Adipocyte (in vitro differentiated cells): ENCODE data around the gene RBP7.

ENCODE experiments used
- DNase-seq: peaks from one replicate; pipeline ENCODE4 v3.0.0-alpha.2; 2015; ENCODE audit warnings: low read depth
- H3K27me3 ChIP-seq: replicated peaks from 2 replicates; pipeline ENCODE4 v1.7.0; 2013; ENCODE audit warnings: mild to moderate bottlenecking, low read length, moderate library complexity; ENCODE audit not compliant: control insufficient read depth, insufficient read depth
- H3K36me3 ChIP-seq: 2 replicates; pipeline ENCODE4 v1.7.0; 2013; ENCODE audit warnings: low read length, mild to moderate bottlenecking, moderate library complexity; ENCODE audit not compliant: control insufficient read depth, insufficient read depth, severe bottlenecking
- H3K4me1 ChIP-seq: 2 replicates; pipeline ENCODE4 v1.7.0; 2013; ENCODE audit warnings: mild to moderate bottlenecking, low read length, moderate library complexity; ENCODE audit not compliant: control insufficient read depth, insufficient read depth
- H3K4me3 ChIP-seq: 2 replicates; pipeline ENCODE4 v1.7.0; 2013; ENCODE audit warnings: mild to moderate bottlenecking, low read length, moderate library complexity
- H3K9ac ChIP-seq: 2 replicates; pipeline ENCODE4 v1.7.0; 2013; ENCODE audit warnings: mild to moderate bottlenecking, low read length, moderate library complexity
- H3K9me3 ChIP-seq: 2 replicates; pipeline ENCODE4 v1.7.0; 2013; ENCODE audit warnings: mild to moderate bottlenecking, low read length, moderate library complexity; ENCODE audit not compliant: control insufficient read depth

The RBP7 gene

DNA sequence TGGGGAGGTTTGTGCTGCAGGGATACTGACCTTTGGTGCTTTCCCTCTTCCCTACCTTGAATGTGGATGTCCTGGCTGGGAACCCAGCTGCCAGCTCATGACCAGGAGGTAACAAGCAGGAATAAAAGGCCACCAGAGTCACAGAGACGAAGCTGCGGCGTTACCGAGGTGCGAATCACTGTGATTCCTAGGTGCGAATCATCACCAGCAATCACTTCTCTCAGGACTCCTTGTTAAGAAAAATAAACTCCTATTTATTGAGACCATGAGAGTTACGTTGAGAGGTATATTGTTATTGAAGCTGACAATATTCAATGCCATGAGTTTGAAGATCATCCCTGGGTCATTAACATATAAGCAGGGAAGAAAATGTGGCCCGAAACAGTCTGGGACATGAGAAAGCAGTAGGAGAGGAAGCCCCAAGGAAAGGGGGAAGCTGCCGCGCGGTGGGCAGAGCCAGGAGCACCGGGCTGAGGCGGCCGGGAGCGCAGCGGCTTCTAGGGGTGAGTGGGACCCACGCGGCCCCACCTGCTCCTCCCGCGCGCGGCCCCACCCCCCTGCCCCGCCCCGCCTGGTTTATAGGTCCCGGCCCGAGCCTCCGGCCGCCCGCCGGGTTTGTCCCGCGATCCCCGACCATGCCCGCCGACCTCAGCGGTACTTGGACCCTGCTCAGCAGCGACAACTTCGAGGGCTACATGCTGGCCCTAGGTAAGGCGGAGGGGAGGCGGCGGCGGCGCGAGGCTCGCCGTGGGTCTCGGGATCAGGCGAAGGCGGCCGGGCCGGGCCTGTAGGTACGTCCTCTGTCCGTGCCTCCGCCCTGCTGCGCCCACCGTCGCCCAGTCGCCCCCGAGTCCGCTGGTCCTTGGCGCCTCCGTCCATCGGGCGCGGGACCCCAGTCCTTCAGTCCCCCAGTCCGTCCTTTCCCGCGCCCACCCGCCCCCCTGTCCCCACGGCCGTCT, at the start of gene RBP7:
RBP7 (plus strand) TSS at position 605 of the 959 bp plus-strand sequence; CDS start at position 636, 31 bp downstream.
- H3K9me3 ChIP-seq, result peaks cover 5% of the 10 kb centered on the region
- no peaks in the 10 kb centered on the region for H3K4me1 ChIP-seq
- H3K9ac ChIP-seq, result no peak within 1 kb of the TSS
- peak; percentile 22 for DNase-seq
- peaks cover 17% of the 10 kb centered on the region for H3K27me3 ChIP-seq
- peak within 1 kb of the TSS; percentile 59 for H3K4me3 ChIP-seq
- no peaks in the 10 kb centered on the region for H3K36me3 ChIP-seq

DNA sequence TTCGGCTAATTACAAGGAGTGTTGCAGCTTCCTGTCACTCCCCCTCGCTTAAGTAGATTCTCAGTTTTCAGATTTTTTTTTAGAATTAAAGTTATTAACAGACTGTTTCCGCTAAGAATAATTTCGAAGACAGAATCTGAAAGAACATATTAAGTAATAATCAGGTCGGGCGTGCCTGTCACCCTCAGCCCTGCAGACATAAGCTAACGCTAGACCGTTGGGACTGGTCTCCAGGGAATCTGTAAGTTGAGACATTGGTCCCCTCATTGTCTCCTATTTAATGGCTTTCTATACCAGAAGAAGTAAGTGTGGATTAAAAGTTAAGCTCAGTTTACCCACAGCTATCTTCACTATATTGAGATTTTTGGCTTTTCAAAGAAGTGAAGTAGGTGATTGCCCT, 39.3 kb upstream of the RBP7 start:
- no peaks in the 10 kb centered on the region for H3K4me1 ChIP-seq
- H3K9me3 ChIP-seq, result no peaks in the 10 kb centered on the region
- H3K4me3 ChIP-seq, result no peak overlapping the region
- no peak for DNase-seq
- no peaks in the 10 kb centered on the region for H3K27me3 ChIP-seq
- H3K9ac ChIP-seq, result no peak overlapping the region
- no peaks in the 10 kb centered on the region for H3K36me3 ChIP-seq

DNA sequence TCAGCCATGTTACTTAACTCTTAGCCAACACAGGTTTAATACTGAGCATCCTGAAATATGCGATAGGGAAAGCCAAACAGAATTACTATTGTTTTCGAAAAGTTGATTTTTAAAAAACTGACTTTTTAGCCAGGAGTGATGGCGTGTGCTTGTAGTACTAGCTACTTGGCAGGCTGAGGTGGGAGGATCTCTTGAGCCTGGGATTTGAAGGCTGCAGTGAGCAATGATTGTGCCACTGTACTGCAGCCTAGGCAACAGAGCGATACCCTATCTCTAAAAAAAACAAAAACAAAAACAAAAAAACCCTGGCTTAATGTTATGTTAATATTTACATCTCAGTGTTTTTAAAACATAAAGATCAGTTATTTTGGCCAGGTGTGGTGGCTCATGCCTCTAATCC, 37.0 kb upstream of the RBP7 start:
- no peak for DNase-seq
- Histone ChIP-seq H3K27me3 (no peaks in the 10 kb centered on the region), H3K36me3 (no peaks in the 10 kb centered on the region), H3K4me3 (no peak overlapping the region), H3K9ac (no peak overlapping the region), H3K9me3 (no peaks in the 10 kb centered on the region), H3K4me1 (no peaks in the 10 kb centered on the region)

DNA sequence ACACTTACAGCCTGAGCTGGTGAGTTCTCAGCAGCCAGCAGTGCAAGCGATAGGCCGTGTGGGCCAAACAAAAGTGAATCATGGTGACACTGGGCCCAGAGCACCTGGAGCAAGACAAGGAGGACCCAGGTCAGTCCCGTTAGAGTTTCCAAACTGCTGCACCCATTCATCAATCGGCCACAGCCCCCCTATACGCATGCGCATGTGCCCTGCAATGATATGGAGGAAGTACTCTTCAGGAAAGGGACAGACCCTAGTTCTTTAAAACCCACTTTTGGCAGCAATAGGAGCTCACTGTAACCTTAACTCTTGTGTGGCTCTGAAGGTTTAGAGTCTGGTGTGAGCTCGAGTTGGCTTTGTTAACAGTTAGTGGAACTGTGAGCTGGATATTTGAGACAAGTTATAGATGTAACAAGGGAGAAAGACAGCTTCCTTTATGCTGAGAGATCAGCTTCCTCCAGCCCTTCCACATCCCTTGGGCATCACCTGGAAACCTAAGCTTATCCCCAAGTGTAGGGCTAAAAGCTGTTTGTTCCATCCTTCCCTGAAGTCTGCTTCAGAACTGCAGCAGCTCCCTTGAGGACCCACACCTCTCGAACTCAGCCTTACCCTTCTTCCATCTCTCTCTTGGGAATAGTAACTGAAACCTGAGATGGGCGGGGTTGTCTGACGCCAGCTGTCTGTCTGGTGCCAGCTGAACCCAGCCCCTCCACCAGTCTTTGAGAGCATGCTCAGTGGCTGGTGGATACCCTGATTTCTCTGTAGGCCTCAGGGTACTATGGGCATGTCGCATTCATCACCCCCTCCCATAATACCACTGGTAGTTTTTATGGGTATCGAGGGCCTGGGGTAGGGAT, 36.1 kb upstream of the RBP7 start:
- DNase-seq, result peak; percentile 9

DNA sequence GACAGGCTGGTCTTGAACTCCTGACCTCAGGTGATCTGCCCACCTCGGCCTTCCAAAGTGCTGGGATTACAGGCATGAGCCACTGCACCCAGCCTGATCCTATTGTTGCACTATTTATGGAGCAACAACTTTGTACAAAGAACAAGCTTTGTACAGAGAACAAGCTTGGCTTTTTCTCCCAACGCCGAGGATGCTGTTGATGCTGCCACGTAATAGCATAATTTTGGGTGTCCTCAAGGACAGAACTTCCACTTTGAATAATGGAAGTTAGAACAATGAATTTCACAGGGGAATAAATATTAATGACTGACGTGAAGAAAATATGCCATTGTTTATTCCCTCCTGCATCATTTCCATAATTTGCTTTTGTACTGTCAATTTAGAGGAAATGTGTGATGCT, 12.8 kb upstream of the RBP7 start:
- Histone ChIP-seq H3K36me3 (peaks cover 28% of the 10 kb centered on the region), H3K9ac (no peak overlapping the region), H3K4me3 (no peak overlapping the region), H3K9me3 (no peaks in the 10 kb centered on the region), H3K4me1 (no peaks in the 10 kb centered on the region), H3K27me3 (no peaks in the 10 kb centered on the region)
- no peak for DNase-seq

More for the DNA sequence above, 36.1 kb upstream of the RBP7 start:
- no peaks in the 10 kb centered on the region for H3K27me3 ChIP-seq
- H3K4me3 ChIP-seq, result no peak overlapping the region
- no peak overlapping the region for H3K9ac ChIP-seq
- H3K36me3 ChIP-seq, result no peaks in the 10 kb centered on the region
- H3K9me3 ChIP-seq, result no peaks in the 10 kb centered on the region
- H3K4me1 ChIP-seq, result no peaks in the 10 kb centered on the region

DNA sequence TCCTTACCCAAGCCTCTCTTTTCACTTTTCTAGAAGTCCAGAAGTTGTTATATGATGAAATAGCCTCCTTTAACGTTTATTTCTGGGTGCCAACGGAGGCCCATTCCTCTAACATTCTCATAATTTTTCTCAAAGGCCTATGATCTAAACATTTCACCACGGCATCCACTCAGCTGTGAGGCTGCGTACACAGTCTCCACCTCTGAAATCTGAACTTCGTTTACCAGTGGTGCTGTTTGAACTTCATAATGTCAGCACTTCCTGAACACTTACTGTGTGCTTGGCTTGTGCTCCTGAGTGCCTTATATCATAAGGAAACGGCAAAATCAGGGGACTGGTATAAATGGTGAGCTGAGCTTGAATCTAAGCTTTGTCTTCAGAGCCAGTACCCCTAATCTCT, 12.0 kb upstream of the RBP7 start:
- DNase-seq, result peak; percentile 47
- no peak overlapping the region for H3K4me3 ChIP-seq
- H3K27me3 ChIP-seq, result no peaks in the 10 kb centered on the region
- no peaks in the 10 kb centered on the region for H3K9me3 ChIP-seq
- no peak overlapping the region for H3K9ac ChIP-seq
- H3K4me1 ChIP-seq, result no peaks in the 10 kb centered on the region
- peaks cover 28% of the 10 kb centered on the region for H3K36me3 ChIP-seq

DNA sequence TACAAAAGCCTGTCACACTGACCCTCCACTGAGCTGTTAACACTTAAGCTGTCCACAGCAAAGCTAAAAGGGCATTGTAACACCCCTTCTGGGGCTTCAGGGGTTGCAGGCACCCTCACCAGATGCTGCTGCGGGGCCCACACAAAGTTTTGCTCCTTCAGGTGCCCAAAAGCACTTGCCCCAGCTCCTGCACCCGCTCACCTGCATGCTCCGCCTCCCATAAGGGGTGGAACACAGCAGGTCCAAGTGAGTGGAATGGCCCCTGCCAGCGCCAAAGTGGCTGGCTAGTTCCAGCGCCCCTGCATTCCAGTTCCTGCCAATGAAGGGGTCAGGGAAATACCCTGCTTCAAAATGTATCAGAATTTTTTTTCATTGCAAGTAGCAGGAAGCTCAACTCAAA, 7.3 kb upstream of the RBP7 start:
- no peaks in the 10 kb centered on the region for H3K9me3 ChIP-seq
- H3K4me3 ChIP-seq, result no peak overlapping the region
- H3K9ac ChIP-seq, result no peak overlapping the region
- peaks cover 14% of the 10 kb centered on the region for H3K4me1 ChIP-seq
- H3K27me3 ChIP-seq, result no peaks in the 10 kb centered on the region
- DNase-seq, result no peak
- H3K36me3 ChIP-seq, result no peaks in the 10 kb centered on the region

DNA sequence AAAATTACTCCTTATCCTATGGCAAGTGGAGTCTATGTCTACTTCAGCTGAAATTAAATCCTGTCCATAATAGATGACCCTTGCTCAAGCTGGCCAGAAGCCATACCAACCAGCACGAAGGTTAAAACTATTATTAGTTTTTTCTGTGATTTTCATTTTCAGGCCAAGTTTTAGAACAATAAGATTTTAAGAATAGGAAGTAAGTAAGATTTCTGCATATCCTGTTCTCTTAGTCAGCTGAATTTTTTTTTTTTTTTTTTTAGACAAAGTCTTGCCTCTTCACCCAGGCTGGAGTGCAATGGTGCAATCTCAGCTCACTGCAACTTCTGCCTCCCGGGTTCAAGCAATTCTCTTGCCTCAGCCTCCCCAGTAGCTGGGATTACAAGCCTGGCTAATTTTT, 6.1 kb upstream of the RBP7 start:
- no peak for DNase-seq
- Histone ChIP-seq H3K36me3 (no peaks in the 10 kb centered on the region), H3K9ac (no peak overlapping the region), H3K4me3 (no peak overlapping the region), H3K27me3 (no peaks in the 10 kb centered on the region), H3K4me1 (peaks cover 14% of the 10 kb centered on the region), H3K9me3 (no peaks in the 10 kb centered on the region)

DNA sequence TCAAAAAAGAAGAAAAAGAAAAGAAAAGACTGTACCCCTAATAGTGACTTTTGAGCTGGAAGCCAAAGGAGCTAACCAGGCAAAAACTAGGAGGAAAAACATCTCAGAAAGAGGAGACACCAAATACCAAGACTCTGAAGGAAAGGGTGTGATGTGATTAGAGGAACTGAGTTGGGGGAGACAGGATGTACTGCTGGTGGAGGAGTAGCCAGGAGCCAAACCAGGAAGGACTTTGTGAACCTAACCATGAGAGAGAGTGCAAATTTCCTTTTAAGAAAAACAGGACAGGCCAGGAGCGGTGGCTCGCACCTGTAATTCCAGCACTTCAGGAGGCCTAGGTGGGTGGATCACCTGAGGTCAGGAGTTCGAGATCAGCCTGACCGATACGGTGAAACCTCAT, 4.1 kb upstream of the RBP7 start:
- no peaks in the 10 kb centered on the region for H3K9me3 ChIP-seq
- DNase-seq, result no peak
- H3K9ac ChIP-seq, result no peak overlapping the region
- no peak overlapping the region for H3K4me3 ChIP-seq
- no peaks in the 10 kb centered on the region for H3K36me3 ChIP-seq
- H3K4me1 ChIP-seq, result peaks cover 14% of the 10 kb centered on the region
- peaks cover 9% of the 10 kb centered on the region for H3K27me3 ChIP-seq

DNA sequence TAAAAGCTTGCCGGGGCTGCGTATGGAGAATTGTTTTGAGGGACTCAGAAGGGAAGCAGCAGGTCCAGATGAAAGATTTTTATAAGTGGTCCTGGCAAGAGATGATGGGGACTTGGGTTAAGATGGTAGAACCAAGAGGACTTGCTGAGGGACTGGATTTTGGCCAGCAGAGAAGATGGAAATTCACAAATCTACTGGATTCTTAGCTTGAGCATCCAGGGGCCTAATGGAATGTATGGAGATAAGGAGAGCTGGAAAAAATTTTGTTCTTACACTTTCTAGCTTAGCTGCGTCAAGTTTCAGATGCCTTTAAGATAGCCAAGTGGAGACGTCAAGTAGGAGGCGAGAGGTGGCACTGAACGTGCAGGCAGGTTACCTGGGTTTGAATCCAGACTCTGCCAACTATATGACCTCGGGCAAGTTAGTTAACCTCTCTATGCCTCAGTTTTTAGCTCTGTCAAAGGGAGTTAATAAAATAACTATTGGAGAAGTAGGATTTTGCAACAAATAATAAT, 3.4 kb upstream of the RBP7 start:
- Histone ChIP-seq H3K4me3 (no peak overlapping the region), H3K9ac (no peak overlapping the region), H3K36me3 (no peaks in the 10 kb centered on the region), H3K4me1 (peaks cover 14% of the 10 kb centered on the region), H3K27me3 (peaks cover 13% of the 10 kb centered on the region), H3K9me3 (peaks cover 1% of the 10 kb centered on the region)
- DNase-seq, result no peak

DNA sequence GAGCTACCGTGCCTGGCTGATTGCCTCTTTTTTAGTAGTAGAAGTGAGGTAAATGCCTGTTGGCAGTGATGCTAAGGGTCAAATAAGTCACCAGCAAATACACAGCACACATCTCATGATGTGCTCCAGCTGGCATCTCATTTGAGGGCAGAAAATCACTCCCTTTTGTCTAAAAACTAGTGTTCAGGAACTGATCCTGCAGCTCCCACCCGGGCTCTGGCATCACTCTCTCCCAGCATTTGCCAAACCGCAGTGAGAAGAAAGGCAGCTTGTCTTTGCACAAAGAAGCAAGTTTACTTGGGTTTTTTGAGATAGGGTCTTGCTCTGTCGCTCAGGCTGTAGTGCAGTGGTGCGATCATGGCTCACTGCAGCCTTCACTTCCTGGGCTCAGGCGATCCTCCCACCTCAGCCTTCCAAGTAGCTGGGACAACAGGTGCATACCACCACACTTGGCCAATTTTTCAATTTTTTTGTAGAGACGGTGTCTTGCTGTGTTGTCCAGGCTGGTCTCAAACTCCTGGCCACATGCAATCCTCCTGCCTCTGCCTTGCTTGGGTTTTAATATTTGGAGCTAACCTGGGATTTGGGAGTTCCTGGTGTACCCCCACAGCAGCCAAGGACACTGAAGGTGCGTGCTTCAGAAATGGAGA, 4.1 kb downstream of the RBP7 start:
- H3K27me3 ChIP-seq, result peaks cover 20% of the 10 kb centered on the region
- H3K36me3 ChIP-seq, result no peaks in the 10 kb centered on the region

More for the DNA sequence above, 4.1 kb downstream of the RBP7 start:
- Histone ChIP-seq H3K4me1 (no peaks in the 10 kb centered on the region), H3K9ac (no peak overlapping the region), H3K9me3 (peaks cover 5% of the 10 kb centered on the region), H3K4me3 (no peak overlapping the region)
- DNase-seq, result no peak
